GM06990 (cell line): Measurements from ENCODE around the gene HLCS.

ENCODE experiments used
- DNase-seq: peaks from one replicate; pipeline ENCODE4 v3.0.0-alpha.2; 2011; ENCODE audit not compliant: insufficient read length; ENCODE audit errors: extremely low read depth
- H3K27me3 ChIP-seq: replicated peaks from 2 replicates; pipeline ENCODE4 v1.6.0; 2011; ENCODE audit warnings: low read length; ENCODE audit not compliant: control insufficient read depth, insufficient read depth
- H3K36me3 ChIP-seq: 2 replicates; pipeline ENCODE4 v1.5.1; 2011; ENCODE audit warnings: low read length; ENCODE audit not compliant: control insufficient read depth, insufficient read depth
- H3K4me3 ChIP-seq: replicated peaks from 2 replicates; pipeline ENCODE4 v1.5.1; 2011; ENCODE audit warnings: low read depth, mild to moderate bottlenecking, control low read depth, low read length
- CTCF ChIP-seq: IDR thresholded peaks from 2 replicates; pipeline ENCODE4 v1.5.1; 2011; ENCODE audit warnings: low read length, control low read depth, mild to moderate bottlenecking, inconsistent platforms; ENCODE audit not compliant: insufficient read depth, poor library complexity, severe bottlenecking

Gene HLCS

GRCh38 chr21:36710729-36711048, 255.8 kb downstream of the HLCS start:
- no peak for DNase-seq
- no peaks in the 10 kb centered on the region for H3K36me3 ChIP-seq
- H3K27me3 ChIP-seq, result no peaks in the 10 kb centered on the region; the same call in none of the 2 replicates
- TF ChIP-seq CTCF, result no peak
- no peak overlapping the region for H3K4me3 ChIP-seq

GRCh38 chr21:36709868-36710728, 256.4 kb downstream of the HLCS start:
- no peaks in the 10 kb centered on the region; the same call in none of the 2 replicates for H3K27me3 ChIP-seq
- no peak overlapping the region for H3K4me3 ChIP-seq
- no peak for DNase-seq
- H3K36me3 ChIP-seq, result no peaks in the 10 kb centered on the region
- no peak for TF ChIP-seq CTCF

- H3K27me3 ChIP-seq, result no peaks in the 10 kb centered on the region; the same call in none of the 2 replicates
- no peak overlapping the region for H3K4me3 ChIP-seq
- DNase-seq, result no peak
- H3K36me3 ChIP-seq, result no peaks in the 10 kb centered on the region
- no peak for TF ChIP-seq CTCF
These were observed 257.2 kb downstream of the HLCS start for GRCh38 chr21:36709030-36709867.

- Histone ChIP-seq H3K27me3 (peaks cover 3% of the 10 kb centered on the region), H3K4me3 (no peak overlapping the region), H3K36me3 (no peaks in the 10 kb centered on the region)
- no peak for TF ChIP-seq CTCF
- DNase-seq, result no peak
These were observed 258.0 kb downstream of the HLCS start for GRCh38 chr21:36708286-36709029.

- Histone ChIP-seq H3K27me3 (peaks cover 7% of the 10 kb centered on the region), H3K36me3 (no peaks in the 10 kb centered on the region), H3K4me3 (no peak overlapping the region)
- DNase-seq, result no peak
- no peak for TF ChIP-seq CTCF
These were observed 258.6 kb downstream of the HLCS start for GRCh38 chr21:36707763-36708285.
